ENCODE measurements around the gene FCHSD1.

Gene FCHSD1

DNA sequence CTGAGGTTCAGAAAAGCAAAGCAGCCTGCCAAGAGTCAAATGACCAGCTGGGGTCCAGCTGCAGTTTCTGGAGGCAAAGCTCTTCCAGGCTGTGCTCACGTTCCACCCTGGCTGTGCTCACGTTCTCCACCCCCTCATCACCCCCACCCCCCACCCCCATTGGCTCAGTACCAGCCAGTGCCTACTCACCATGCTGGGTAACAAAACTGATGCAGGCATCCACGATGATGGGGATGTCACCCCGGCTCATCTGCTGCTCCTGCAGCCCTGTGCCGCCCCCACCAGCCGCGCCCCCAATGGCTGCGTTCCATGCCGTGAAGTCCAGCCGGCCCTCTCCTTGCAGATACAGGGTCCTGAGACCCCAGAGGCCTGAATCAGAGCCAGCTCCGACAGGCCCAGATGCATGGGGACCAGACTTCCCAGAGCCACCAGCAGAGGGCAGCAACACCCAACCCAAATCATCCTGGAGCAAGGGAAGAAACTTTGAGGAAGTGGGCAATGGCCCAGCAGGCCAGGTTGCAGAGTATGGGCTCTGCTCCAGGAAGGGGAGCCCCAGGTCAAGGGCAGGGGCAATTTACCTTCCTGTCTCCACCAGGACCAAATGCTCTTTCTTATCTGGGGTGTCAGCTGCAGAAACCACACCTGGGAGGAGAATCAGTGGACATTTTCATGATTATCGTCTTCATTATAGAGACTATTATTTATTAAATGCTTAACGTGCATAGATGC, 13.7 kb upstream of the FCHSD1 start:
- H3K4me3 ChIP-seq (ENCODE audit: low read depth, low read length) = no peak overlapping the region
- DNase-seq (ENCODE audit: low read depth) = peak; percentile 75
- TF ChIP-seq, protein P1, sequence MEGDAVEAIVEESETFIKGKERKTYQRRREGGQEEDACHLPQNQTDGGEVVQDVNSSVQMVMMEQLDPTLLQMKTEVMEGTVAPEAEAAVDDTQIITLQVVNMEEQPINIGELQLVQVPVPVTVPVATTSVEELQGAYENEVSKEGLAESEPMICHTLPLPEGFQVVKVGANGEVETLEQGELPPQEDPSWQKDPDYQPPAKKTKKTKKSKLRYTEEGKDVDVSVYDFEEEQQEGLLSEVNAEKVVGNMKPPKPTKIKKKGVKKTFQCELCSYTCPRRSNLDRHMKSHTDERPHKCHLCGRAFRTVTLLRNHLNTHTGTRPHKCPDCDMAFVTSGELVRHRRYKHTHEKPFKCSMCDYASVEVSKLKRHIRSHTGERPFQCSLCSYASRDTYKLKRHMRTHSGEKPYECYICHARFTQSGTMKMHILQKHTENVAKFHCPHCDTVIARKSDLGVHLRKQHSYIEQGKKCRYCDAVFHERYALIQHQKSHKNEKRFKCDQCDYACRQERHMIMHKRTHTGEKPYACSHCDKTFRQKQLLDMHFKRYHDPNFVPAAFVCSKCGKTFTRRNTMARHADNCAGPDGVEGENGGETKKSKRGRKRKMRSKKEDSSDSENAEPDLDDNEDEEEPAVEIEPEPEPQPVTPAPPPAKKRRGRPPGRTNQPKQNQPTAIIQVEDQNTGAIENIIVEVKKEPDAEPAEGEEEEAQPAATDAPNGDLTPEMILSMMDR (conservative IDR thresholded peaks at IDR 0.05; ENCODE audit: low read depth, low read length) = peak; percentile 93

DNA sequence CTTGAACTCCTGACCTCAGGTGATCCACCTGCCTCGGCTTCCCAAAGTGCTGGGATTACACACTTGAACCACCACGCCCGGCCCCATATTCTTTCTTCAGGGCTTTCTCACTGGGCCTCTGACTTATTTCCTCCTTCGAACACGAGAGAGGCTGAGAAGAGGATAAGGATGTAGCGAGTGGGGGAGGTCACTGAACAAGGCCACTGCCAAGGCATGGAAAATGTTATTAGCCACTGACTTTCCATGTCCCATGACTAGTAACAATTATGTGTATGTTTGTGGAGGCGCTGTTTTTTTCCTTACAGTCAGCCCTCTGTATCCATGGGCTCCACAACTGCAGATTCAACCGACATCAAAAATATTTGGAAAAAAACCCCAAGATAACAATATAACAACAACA, 12.3 kb upstream of the FCHSD1 start:
- TF ChIP-seq, protein P1 (conservative IDR thresholded peaks at IDR 0.05; ENCODE audit: low read depth, low read length) = no peak
- H3K4me3 ChIP-seq (ENCODE audit: low read depth, low read length) = no peak overlapping the region
- no peak for DNase-seq (ENCODE audit: low read depth)

DNA sequence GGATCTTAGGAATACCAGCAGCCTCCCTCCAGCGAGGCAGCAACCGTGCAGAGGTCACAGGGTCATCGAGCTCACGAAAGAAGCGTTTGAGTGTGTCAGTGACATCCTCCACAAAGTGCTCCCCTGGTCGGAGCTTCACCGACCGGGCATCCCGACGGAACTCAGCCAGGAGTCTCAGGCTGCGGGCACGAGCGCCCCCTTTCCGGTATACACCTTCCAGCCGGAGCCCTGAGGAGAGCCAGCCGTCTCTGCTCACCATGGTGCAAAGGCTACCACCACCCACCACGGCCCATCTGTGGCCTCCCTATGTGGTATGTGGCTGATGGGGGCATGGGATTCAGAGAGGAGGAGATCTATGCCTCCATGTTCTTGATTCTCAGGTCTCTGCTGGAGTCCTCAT, 10.8 kb upstream of the FCHSD1 start:
- H3K4me3 ChIP-seq (ENCODE audit: low read depth, low read length) = no peak overlapping the region
- DNase-seq (ENCODE audit: low read depth) = no peak
- TF ChIP-seq, protein P1 (conservative IDR thresholded peaks at IDR 0.05; ENCODE audit: low read depth, low read length) = no peak

DNA sequence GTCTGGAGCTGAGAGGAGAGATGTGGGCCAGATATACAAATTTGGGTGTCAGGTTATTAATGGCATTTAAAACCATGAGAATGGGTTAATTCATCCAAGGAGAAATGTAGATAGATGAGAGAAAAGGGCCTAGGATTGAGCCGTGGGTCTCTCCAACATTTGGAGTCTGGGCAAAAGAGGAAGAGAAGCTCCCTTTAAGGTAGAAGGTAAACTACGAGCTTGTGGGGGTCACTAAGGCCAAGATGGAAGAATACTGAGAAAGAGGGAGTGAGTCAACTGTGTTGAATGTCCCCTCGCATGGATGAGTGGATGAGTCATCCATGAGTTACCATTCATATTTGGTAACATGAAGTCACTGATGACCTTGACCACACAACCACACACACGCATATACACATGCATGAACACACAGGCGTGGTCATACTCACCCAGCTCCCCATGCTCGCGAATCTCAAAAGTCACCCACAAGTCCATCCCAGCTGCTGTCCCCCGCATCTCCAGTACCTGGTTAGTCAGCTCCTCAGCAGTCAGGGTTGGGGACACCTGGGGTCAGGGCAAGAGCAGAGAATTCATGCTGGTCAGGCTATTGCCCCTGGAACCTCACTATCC, 6.8 kb upstream of the FCHSD1 start:
- DNase-seq (ENCODE audit: low read depth) = peak; percentile 92
- H3K4me3 ChIP-seq (ENCODE audit: low read depth, low read length) = no peak overlapping the region
- TF ChIP-seq, protein P1 (conservative IDR thresholded peaks at IDR 0.05; ENCODE audit: low read depth, low read length) = no peak

DNA sequence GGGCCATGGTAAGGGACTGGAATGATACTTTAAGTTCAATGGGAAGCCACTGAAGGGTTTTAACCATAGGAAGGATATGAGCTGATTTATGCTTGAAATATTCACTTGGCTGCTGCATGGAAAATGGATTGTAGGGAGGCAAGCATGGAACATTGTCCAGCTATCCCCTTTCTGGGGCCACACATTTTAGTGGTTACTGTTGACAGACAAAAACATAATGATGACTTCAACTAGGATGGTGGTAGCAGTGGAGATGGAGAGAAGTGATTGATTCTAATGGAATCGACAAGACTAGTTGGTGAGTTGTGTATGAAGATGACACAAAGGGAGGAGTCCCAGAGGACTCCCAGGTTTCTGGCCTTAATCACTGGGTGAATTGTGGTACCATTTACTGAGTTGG, 6.2 kb upstream of the FCHSD1 start:
- H3K4me3 ChIP-seq (ENCODE audit: low read depth, low read length) = no peak overlapping the region
- no peak for DNase-seq (ENCODE audit: low read depth)
- TF ChIP-seq, protein P1 (conservative IDR thresholded peaks at IDR 0.05; ENCODE audit: low read depth, low read length) = no peak

DNA sequence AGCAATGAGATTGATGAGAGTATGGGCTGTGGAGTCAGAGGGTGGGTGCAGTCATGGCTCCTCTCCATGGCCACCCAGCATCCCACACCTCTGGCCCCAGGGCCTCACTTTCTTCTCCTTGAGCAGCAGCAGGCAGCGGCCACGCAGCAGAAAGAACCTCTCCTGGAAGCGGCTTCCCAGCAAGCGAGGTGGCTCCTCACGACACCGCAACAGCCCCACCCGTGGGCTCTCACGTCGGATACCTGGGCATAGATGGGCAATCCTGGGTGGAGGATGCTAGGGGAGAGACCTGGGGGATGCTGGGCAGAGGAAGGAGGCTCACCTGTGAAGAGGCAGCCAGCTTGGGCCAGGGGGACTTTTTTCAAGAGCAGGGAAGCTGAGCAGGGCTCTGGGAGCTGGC, 5.2 kb upstream of the FCHSD1 start:
- DNase-seq (ENCODE audit: low read depth) = no peak
- no peak overlapping the region for H3K4me3 ChIP-seq (ENCODE audit: low read depth, low read length)
- TF ChIP-seq, protein P1 (conservative IDR thresholded peaks at IDR 0.05; ENCODE audit: low read depth, low read length) = no peak

DNA sequence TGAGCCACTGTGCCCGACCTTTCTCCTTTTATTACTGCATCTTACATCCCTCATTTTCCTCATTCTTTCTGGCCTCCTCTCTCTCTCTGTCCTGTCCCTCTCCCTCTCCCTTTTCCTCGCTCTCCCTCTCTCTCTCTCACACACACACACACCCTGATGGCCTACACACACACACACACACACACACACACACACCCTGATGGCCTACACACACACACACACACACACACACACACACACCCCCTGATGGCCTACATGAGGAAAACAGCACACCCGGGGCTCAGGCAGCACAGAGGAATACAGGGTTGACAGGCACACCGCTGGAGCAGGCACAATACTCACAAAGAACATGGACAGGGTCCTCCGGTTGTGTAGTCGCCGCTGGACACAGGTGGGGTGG, 3.8 kb upstream of the FCHSD1 start:
- DNase-seq (ENCODE audit: low read depth) = no peak
- TF ChIP-seq, protein P1 (conservative IDR thresholded peaks at IDR 0.05; ENCODE audit: low read depth, low read length) = no peak
- H3K4me3 ChIP-seq (ENCODE audit: low read depth, low read length) = no peak overlapping the region

Data from choroid plexus epithelial cell (primary cell).